Left renal cortex interstitium (tissue), 4 donors: Measurements from ENCODE around the gene KIF22. TPM values are rescaled to one million over a fixed set of nuclear protein-coding genes. Genes with fewer than 3 reads are reported as not detected.
"Not testable (repeated sequence)": the region's sequence is repeated elsewhere in the genome, so short reads cannot be mapped to it uniquely, and the experiment has no call there.

Experiments
- DNase-seq, 4 donors: peaks; one replicate each; pipeline ENCODE4 v3.0.0-alpha.2; 2013; ENCODE audit warnings: low read depth in 4 of 4, low spot score in 2 of 4, missing footprints in 1 of 4
- polyA plus RNA-seq, 4 donors: library from polyadenylated mRNA; unstranded; fragments of 120-200 nt; gene quantifications; one replicate each; pipeline ENCODE4 v1.2.1, GENCODE V29; 2013; ENCODE audit not compliant: insufficient read length in 4 of 4

Gene KIF22
- polyA plus RNA-seq, 4 donors: 63.1 to 82.6 (median 74.4) TPM

DNA sequence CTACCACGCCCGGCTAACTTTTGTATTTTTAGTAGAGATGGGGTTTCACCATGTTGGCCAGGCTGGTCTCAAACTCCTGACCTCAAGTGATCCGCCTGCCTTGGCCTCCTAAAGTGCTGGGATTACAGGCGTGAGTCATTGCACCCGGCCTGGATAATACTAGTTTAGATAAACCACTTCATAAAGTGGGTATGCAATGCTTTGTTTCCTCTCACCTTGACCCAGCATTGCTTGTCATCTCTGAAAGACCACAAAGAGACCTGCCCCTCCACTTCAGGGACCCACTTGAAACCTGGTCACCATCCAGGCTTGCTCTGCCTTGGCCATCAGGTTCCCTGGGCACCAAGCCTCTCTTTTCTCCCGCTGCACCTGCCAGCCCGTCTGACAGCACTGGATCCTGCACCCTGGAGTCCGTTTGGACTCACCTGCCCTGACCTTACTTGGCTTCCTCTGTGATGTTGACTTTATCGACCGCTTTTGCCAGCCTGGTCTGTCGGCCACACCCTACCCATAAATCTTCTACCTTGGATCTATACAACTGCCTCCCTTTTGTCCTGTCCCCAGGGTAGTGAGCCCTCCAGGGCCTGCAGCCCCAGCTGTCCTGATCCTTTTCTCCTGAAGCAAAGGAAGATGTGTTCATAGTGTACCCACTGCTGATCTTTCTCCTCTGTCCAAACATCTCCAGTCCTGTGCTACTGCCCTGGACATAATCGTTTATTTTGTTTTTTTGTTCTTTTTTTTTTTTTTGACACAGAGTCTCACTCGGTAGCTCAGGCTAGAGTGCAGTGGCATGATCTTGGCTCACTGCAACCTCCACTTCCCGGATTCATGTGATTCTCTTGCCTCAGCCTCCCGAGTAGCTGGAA is 25.2 kb upstream of the KIF22 start:
- DNase-seq: no peak

DNA sequence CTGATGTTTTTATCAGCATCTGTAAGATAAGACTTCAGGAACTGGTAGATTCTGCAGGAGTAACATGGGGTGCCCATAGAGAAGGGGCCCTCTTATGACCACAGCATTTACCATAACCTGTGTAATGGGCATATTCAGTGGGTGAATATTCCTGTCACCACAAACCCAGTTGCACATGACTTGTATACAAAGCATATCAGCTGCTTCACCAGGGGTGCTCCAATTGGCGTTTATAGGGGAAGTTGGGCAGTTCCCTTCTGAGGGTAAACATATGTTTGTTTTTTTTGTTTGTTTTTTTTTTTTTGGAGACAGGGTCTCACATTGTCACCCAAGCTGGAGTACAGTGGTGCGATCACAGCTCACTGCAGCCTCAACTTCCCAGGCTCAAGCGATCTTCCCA is 24.0 kb upstream of the KIF22 start:
- no peak for DNase-seq

DNA sequence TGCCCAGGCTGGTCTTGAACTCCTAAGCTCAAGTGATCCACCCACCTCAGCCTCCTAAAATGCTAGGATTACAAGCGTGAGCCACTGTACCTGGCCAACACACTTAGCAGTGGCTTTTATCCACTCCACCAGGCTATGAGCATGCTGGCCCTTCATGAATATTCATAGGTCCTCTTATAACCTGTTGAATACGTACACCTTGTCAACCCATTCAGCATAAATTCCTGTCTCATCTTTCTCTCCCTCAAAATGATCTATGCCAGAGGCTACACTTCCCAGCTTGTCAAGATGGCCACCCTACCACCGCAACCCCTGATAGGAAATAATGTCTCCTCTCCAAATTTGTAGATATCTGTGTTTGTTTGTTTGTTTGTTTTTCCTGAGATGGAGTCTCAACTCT is 23.5 kb upstream of the KIF22 start:
- DNase-seq: no peak

DNA sequence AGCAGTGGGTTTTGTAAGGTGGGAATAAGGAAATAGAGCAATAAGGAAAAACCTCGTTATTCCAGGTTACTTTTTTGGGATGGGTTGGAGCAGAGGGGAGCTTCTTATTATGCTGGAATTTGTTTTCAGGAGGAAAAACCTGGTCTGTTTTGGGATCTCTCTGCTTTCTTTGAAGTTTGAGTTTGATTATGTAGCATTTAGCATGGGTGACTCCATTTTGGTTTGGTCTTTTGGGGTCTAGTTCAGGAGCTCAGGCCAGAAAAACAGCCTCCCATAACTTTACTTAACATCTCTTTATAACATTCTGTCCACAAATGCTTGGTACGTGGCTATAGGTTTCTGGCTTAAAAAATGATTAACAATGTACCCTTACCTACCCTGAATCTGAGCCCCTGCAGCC is 21.0 kb upstream of the KIF22 start:
- no peak for DNase-seq

DNA sequence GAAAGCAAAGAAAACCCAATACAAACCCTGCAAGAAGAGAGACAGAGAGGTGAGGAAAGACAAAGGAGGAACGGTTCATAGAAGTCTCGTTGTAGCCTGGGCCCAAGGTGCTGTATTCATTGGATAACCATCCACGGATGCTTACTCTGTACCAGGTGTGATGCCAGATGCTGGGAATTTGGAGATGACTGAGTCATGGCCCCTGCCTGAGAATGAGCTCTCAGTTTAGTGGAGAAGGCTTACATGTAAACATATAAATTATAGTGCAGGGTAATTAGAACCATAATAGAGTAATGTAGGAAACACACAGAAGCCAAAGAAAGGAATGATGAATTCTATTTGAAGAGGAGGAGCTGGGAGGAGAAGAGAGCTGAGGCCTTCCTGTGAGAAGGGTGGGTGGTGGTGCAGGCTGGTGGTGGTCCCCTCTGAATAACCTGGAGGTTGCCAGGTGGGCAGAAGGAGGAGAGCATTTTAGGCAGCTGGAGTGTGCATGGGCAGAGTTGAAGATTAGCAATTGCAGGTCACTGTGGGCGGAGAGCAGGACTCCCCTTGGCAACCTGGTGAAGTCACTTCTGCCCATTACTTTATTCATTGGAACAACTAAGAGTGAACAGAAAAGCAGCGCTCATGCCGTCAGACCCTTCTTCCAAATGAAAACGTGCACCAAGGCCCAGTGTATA is 20.2 kb upstream of the KIF22 start:
- no peak for DNase-seq

DNA sequence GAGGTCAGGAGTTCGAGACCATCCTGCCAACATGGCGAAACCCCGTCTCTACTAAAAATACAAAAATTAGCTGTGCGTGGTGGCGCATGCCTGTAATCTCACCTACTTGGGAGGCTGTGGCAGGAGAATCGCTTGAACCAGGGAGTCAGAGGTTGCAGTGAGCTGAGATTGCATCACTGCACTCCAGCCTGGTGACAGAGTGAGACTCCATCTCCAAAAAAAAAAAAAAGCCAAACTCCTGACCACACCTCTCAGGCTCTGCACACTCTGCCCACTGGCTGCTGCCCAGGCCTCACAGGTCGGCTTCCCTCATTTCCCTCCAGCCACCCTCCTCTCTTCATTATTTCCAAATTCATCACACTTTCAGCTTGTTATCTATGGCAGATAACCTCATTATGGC is 18.2 kb upstream of the KIF22 start:
- DNase-seq: not testable (repeated sequence)

DNA sequence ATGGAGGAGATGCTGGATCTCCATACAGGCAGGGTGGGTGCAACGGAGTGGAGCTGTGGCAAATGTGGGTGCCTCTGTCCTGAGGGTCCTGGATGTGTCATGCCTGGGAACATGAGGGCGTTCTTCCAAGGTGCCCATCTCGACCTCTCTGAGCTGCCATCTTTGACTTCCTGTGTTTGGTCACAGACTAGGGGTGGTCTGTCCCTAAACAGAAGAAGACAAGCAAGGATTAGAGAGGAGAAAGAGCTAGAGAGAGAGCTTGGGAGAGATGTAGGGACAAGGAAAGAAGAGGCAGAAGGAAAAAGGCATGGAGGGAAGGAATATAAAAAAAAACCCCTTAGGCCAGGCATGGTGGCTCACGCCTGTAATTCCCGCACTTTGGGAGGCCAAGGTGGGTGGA is 15.8 kb upstream of the KIF22 start:
- no peak for DNase-seq

DNA sequence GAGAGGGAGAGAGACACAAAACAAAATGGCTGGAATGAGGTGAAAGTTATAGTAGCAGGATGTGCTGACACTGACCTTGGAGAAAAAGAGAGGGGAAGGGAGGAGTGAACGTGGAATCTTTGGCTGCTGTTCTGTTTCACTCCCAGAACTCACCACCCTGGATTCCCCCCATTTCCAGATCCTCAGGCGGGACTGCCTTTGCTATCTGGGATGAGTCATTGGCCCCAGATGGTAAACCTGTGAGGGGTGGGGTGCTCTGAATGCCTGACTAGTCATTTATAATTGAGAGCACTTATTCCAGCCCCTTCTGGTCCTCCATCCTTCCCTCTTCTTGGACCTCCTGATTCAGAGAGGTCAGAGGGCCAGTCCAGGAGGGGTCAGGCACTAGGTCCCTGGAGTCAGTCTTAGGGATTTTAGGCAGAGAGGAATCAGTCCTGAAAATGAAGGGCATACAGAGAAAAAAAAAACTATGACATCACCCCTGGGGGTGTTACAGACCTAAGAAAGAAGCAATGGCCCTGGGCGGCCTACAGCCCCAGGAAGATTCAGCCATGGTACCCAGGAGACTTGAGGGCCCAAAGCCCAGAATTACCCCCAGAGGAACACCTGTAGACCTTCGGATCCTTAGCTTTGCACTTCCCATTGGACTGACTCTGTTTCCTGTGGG is 14.7 kb upstream of the KIF22 start:
- no peak for DNase-seq

DNA sequence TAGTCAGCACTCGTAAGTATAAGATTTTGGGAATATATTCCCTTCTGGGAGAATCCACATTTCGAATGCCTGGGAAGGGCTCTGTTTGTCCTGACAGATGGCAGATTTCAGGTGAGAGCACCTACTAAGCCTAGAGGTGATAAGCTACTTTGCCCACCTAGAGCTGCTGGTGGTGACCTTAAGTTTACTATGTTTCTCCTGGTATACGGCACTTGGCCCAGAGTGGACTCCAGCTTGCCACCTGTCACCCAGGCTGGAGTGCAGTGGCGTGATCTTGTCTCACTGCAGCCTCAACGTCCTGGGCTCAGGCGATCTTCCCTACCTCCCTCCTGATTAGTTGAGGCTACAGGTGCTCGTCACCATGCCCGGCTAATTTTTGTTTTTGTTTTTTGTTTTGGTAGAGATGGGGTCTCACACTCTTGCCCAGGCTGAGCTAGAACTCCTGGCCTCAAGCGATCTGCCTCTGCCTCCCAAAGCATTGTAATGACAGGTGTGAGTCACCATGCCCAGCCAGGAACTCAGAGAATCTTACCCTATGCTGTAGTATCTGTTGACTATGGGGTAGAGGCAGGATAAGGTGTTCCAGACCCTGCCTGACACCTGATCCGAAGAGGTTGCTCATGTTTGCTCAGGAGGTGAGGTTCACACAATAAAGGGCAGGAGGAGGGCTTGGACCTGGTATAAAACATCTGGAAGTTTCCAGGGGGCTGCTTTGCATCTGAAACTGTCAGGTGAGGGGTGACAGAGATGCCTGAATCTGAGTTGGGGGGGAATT is 12.8 kb upstream of the KIF22 start, which contains the start of gene ZG16:
Gene ZG16 (plus strand): TSS at position 681 of the 775 bp plus-strand sequence. CDS start 1,011 bp downstream, outside the sequence.
- no peak for DNase-seq

DNA sequence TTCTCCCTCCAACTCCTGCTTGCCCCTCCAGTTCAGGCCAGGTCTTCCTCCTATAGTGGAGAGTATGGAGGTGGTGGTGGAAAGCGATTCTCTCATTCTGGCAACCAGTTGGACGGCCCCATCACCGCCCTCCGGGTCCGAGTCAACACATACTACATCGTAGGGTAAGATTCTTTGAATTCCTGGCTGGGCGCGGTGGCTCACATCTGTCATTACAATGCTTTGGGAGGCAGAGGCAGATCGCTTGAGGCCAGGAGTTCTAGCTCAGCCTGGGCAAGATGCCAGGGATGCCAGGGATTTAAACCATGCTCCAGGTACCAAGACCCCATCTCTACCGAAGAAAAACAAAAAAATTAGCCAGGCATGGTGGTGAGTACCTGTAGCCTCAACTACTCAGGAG is 11.1 kb upstream of the KIF22 start:
- no peak for DNase-seq

DNA sequence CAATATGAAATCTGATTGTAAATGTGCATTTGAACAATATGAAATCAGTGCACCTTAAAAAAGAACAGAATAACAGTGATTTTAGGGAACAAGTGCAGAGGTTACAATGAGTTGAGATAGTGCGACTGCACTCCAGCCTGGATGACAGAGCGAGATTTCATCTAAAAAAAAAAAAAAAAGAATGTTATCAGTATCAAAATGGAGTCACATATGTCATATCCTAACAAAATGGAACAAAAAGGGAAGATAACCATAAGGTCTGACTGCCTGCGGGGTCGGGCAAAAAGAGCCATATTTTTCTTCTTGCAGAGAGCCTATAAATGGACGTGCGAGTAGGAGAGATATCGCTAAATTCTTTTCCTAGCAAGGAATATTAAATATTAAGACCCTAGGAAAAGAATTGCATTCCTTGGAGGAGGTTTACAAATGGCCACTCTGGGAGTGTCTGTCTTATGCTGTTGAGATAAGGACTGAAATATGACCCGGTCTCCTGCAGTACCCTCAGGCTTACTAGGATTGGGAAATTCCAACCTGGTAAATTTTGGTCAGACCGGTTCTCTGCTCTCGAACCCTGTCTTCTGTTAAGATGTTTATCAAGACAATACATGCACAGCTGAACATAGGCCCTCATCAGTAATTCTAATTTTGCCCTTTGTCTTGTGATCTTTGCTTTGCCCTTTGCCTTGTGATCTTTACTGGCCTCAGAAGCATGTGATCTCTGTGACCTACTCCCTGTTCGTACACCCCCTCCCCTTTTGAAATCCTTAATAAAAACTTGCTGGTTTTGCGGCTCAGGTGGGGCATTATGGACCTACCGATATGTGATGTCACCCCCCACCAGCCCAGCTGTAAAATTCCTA is 7.2 kb upstream of the KIF22 start:
- DNase-seq: not testable (repeated sequence)

DNA sequence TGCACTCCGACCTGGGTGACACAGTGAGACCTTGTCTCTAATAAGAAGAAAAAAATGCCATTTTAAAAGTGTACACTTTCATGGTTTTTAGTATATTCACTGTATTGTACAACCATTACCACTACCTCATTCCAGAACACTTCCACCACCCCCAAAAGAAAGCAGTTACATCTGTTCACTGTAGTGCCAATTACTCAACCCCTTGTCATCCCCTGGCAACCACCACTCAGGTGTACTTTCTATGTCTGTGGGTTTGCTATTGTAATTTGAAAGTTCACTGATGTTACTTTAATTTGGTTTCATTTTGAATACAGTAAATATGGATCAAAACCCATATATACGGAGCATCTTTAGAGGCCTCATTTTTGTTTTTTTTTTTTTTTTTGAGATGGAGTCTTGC is 6.4 kb upstream of the KIF22 start:
- DNase-seq: no peak

DNA sequence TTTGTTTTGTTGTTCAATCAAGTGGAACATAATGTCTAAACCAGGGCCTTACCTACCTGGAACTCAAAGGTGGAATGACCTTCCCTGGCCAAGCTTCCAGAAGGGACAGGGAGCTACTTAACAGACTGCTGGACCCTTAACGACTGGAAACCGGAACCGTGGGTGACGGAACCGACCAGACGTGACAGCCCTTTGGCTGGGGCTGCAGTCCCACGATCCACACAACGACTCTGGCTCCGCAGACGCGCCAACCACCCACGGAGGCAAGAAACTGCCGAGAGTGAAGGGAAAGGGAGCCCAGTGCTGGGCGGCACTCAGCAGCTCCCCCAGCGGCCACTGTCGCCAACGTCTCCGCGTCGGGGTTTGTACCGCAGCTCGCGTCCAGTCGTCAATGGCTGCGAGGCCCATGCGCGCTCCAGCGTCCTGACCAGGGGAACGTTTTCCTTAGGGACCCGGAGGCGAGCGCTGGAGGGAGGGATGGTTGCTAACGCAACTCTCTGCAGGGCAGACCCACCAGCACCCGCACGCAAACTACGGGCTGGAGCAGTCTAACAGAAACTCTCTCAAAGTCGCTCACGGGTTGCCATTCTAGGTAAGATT is 5.5 kb upstream of the KIF22 start:
- peak in 1 of 4 donors; percentile 38 for DNase-seq

DNA sequence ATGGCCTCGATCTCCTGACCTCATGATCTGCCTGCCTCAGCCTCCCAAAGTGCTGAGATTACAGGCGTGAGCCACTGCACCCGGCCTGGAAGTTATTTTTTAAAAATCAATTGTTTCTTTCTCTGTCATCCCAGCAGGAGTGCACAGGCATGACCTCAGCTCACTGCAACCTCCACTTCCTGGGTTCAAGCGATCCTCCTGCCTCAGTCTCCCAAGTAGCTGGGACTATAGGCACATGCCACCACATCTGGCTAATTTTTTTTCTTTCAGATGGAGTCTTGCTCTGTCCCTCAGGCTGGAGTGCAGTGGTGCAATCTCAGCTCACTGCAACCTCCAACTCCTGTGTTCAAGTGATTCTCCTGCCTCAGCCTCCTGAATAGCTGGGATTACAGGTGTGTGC is 3.4 kb upstream of the KIF22 start:
- not testable (repeated sequence) for DNase-seq

DNA sequence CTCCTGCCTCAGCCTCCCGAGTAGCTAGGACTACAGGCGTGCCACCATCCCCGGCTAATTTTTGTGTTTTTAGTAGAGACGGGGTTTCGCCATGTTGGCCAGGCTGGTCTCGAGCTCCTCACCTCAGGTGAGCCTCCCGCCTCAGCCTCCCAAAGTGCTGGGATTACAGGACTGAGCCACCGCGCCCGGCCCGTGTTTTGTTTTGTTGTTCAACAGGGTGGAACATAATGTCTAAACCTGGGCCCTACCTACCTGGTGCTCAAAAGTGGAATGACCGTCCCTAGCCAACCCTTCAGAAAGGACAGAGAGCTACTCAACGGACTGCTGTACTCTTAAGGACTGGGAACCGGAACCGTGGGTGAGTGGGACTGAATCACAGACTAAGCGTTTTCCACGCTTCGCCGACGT is 772 bp upstream of the KIF22 start:
- DNase-seq: no peak

DNA sequence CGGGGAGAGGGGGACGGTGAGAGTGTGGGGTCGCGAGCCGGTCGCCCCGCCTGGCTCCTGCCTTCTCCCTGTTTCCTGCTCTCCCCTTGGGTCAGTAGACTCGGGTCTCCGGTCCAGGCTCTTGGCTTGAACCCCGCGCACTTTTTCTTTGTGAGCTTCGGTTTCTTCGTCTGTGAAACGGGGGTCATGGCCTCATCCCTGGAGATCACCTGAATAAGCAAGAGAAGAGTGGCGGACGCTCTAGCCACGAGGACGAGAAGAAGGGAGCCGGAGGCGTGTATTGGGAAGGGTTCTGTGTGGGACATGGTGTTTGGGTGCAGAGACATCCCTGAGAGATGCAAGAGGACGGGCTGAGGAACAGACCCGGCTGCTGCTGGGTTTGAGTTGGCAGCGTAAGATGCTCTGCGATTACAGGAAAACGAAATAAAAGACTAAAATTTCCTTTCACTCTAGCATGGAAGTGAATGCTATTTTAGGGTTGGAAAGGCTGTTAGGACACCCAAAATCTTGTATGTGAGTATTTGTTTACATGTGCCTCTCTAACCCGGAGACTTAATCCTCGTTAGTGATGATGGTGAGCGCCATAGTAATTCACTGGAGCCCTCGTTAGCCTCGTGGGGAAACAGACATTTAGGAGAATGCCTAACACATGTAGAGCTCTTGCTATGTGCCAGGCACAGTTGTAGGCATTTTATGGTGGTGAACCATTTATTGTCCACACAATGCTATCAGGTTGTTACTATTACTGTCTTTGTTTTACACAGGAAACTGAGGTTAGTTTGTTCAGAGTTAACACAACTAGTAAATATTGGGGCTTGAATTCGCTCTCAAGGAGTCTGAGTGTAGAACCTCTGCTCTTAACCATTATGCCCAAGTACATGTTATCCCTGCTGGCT is 646 bp downstream of the KIF22 start:
- no peak for DNase-seq

DNA sequence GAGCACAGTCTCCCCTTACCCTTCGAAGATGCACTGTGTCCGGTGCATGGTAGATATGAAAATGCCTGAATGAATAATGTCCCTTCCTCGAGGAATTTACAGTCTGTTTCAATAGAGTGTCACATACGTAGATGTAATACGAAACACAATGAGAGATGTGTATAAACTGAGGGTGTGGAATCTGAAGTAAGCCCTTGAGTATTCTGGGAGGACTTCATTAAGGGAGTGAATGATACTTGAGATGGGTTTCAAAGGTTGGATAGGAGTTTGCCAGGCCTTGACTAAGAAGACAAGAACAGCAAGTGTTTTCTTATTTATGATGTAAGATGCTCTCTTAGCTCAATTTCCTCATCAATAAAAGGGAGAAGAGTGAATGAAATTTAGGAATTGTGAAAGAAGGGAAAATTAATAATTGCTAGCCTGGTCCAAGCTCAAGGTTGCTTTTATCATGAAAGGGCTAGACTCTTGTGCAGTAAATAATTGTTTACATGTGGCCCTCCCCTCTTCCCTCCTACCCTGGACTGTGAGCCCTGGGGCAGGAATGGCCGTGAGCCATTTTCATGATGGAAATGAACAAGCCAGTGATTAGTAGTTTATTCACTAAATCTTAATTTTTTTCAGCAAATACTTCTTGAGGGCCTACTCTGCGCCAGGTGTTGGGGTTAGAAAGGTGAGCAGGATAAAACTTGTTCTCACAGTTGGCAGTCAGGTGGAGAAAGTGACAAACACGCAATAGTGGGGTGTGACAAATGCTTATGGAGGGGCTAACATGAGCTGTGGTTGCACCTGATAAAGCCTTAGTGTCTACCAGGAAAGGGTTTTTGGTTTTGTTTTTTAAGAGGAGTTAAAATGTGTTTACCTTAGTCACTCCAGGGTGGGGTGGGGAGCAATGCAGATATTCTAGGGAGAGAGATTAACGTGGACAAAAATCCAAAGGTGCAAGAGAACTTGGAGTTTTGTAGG is 1.6 kb downstream of the KIF22 start:
- no peak for DNase-seq
